KMS-11 (cell line): Measurements from ENCODE around the gene DLG2.

ENCODE experiments used
- H2AFZ ChIP-seq: fragments of 200-600 bp; sonication (generic); 2 replicates; pipeline ENCODE4 v1.6.1; 2016; ENCODE audit warnings: antibody characterized with exemption, mixed run types, low read depth
- H3K27ac ChIP-seq: fragments of 200-600 bp; sonication (generic); 2 replicates; pipeline ENCODE4 v1.6.1; 2016; ENCODE audit warnings: mild to moderate bottlenecking, mixed run types
- H3K27me3 ChIP-seq: fragments of 200-600 bp; sonication (generic); 2 replicates; pipeline ENCODE4 v1.6.1; 2017; ENCODE audit warnings: mild to moderate bottlenecking, low read depth, mixed run types, moderate library complexity; ENCODE audit not compliant: insufficient read depth
- H3K36me3 ChIP-seq: fragments of 200-600 bp; sonication (generic); 2 replicates; pipeline ENCODE4 v1.6.1; 2017; ENCODE audit warnings: mild to moderate bottlenecking, mixed run types; ENCODE audit not compliant: insufficient read depth
- H3K4me1 ChIP-seq: fragments of 200-600 bp; sonication (generic); 2 replicates; pipeline ENCODE4 v1.6.1; 2016; ENCODE audit warnings: mild to moderate bottlenecking, low read depth, mixed run types; ENCODE audit not compliant: poor library complexity, severe bottlenecking
- H3K4me2 ChIP-seq: fragments of 200-600 bp; sonication (generic); 2 replicates; pipeline ENCODE4 v1.7.0; 2016; ENCODE audit warnings: mild to moderate bottlenecking, mixed run types
- H3K4me3 ChIP-seq: fragments of 200-600 bp; sonication (generic); IDR thresholded peaks from 2 replicates; pipeline ENCODE4 v1.6.1; 2017; ENCODE audit warnings: low read depth, low read length, mixed read lengths; ENCODE audit not compliant: insufficient read depth
- H3K79me2 ChIP-seq: fragments of 200-600 bp; sonication (generic); 2 replicates; pipeline ENCODE4 v1.6.1; 2016; ENCODE audit warnings: low read depth, mixed run types; ENCODE audit not compliant: insufficient read depth
- H3K9ac ChIP-seq: fragments of 200-600 bp; sonication (generic); 2 replicates; pipeline ENCODE4 v1.6.1; 2016; ENCODE audit warnings: mild to moderate bottlenecking, mixed run types
- H4K20me1 ChIP-seq: fragments of 200-600 bp; sonication (generic); 2 replicates; pipeline ENCODE4 v1.6.1; 2016; ENCODE audit warnings: mild to moderate bottlenecking, mixed run types; ENCODE audit not compliant: insufficient read depth
- TF ChIP-seq, protein P1 (sequence below): fragments of 200-600 bp; sonication (generic); conservative IDR thresholded peaks from 2 replicates; pipeline ENCODE4 v1.6.1; 2017; ENCODE audit warnings: low read depth, mild to moderate bottlenecking, antibody characterized with exemption, low read length, moderate library complexity, mixed read lengths

DLG2 gene

DNA sequence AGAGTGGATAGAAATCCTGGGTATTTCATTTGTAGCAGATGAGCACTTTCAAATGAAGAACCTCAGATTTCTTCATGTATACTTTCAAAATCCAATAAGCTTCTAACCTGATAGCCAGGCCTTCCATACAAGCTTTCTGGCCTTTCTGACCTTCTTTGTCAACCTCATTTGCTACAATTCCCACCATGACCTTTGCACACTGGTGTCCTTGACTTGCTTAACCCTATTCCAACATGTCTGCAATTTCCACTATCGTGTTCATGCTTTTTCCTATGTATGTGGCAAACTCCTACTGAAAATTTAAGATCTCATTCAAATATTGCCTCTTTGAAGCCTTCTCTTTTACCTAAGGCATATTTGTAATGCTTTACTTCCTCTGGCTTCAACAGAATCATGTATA, 2098.9 kb downstream of the DLG2 start:
- Histone ChIP-seq H3K4me2 (no peak overlapping the region), H3K9ac (no peak overlapping the region), H3K4me1 (no peaks in the 10 kb centered on the region), H3K36me3 (no peaks in the 10 kb centered on the region), H3K4me3 (no peak overlapping the region), H3K27ac (no peak overlapping the region), H2AFZ (no peak overlapping the region), H3K79me2 (no peaks in the 10 kb centered on the region), H3K27me3 (no peaks in the 10 kb centered on the region), H4K20me1 (no peaks in the 10 kb centered on the region)
- TF ChIP-seq, protein P1, sequence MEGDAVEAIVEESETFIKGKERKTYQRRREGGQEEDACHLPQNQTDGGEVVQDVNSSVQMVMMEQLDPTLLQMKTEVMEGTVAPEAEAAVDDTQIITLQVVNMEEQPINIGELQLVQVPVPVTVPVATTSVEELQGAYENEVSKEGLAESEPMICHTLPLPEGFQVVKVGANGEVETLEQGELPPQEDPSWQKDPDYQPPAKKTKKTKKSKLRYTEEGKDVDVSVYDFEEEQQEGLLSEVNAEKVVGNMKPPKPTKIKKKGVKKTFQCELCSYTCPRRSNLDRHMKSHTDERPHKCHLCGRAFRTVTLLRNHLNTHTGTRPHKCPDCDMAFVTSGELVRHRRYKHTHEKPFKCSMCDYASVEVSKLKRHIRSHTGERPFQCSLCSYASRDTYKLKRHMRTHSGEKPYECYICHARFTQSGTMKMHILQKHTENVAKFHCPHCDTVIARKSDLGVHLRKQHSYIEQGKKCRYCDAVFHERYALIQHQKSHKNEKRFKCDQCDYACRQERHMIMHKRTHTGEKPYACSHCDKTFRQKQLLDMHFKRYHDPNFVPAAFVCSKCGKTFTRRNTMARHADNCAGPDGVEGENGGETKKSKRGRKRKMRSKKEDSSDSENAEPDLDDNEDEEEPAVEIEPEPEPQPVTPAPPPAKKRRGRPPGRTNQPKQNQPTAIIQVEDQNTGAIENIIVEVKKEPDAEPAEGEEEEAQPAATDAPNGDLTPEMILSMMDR, result no peak

DNA sequence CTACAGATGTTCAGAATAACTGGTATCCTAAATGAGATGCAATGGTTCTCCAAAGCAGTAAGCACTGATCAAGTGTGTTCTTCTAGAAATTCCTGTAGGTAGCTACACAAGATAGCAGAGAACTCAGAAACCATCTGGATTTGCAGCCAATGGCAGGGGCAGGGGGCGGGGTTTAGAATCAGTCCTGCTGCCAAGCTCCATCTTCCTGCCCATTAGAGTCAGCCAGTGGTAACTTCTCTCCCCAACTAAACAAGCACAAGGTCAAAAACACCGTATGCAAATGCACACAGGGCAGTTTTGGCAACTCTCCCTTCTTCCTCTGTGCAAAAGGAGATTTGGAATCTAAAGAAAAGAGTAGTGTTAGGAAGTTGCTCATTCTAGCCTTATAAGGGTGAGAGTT, 2103.5 kb downstream of the DLG2 start:
- Histone ChIP-seq H3K4me2 (no peak overlapping the region), H3K27me3 (no peaks in the 10 kb centered on the region), H4K20me1 (no peaks in the 10 kb centered on the region), H3K36me3 (no peaks in the 10 kb centered on the region), H2AFZ (no peak overlapping the region), H3K4me3 (no peak overlapping the region), H3K27ac (no peak overlapping the region), H3K4me1 (no peaks in the 10 kb centered on the region), H3K9ac (no peak overlapping the region), H3K79me2 (no peaks in the 10 kb centered on the region)
- TF ChIP-seq, protein P1, result no peak

DNA sequence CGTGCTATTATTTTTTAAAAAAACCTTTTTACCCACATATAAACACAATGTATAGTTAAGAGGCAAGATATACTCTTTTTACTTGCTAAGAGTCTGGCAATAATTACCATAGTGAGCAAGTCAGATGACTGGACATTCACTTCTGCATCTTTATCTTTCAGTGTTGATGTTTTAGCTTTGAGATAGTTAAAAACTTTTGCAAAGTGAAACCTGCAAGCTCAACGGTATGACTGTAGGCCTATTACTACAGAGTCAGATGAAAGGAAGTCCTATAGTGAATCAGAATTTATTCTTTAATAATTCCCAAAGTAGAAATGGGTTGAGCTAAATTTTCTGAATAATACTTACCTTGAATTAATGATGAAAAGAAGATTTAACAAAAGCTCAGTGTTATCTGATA, 2104.2 kb downstream of the DLG2 start:
- Histone ChIP-seq H3K27ac (no peak overlapping the region), H3K9ac (no peak overlapping the region)

DNA sequence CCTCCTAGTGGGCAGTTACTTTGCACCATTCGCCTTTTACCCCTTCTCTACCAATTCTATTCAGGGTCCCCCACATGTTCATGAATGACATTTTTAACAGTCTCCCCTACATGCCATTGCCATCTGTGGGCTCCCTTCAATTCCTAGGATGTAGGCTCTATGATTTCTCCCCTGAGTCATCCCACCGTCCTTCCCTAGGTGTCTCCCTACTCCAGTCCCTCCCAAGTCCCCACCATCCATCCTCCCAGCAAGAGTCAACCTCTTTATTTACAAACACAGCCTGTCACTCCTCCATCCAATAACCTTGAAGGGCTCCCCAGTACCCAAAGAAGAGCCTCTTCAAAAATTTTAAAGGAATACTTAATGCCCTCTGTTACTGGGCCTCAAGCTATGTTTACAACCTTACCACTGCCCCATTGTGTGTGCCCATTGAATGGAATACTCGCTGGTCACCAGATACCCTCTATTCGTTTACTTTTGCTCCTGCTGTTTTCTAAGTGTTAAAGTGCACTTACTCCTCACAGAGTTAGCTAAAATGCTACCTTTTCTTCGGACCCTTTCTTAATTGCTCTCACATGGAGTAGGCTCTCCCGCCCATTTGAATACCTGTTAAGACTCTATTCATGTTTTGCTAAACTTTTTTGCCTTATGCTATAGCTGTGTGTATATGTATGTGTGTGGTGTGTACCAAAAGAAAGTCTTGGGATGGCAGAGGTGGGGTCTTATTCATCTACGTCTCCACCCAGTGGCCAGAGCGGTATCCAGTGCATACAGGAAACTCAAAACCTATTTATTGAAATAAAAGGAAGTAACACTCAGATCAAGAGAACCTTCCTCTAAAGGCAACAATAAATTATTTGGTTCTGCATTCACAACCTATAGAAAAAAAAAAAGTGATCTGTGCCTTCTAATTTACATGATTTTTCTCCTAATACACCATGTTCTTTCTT, 2105.2 kb downstream of the DLG2 start:
- no peaks in the 10 kb centered on the region for H3K79me2 ChIP-seq
- no peak overlapping the region for H3K27ac ChIP-seq
- H3K36me3 ChIP-seq, result no peaks in the 10 kb centered on the region
- H3K4me3 ChIP-seq, result no peak overlapping the region
- H3K27me3 ChIP-seq, result no peaks in the 10 kb centered on the region
- TF ChIP-seq, protein P1, result 0 out of 2 replicates have a peak, but pooled peaks have one; percentile 8
- H3K4me2 ChIP-seq, result no peak overlapping the region
- H4K20me1 ChIP-seq, result no peaks in the 10 kb centered on the region
- H2AFZ ChIP-seq, result no peak overlapping the region
- H3K4me1 ChIP-seq, result no peaks in the 10 kb centered on the region
- no peak overlapping the region for H3K9ac ChIP-seq

More for the DNA sequence above, 2104.2 kb downstream of the DLG2 start:
- no peaks in the 10 kb centered on the region for H3K27me3 ChIP-seq
- H3K4me1 ChIP-seq, result no peaks in the 10 kb centered on the region
- H3K36me3 ChIP-seq, result no peaks in the 10 kb centered on the region
- H3K4me3 ChIP-seq, result no peak overlapping the region
- TF ChIP-seq, protein P1, result no peak
- no peak overlapping the region for H2AFZ ChIP-seq
- H4K20me1 ChIP-seq, result no peaks in the 10 kb centered on the region
- no peaks in the 10 kb centered on the region for H3K79me2 ChIP-seq
- H3K4me2 ChIP-seq, result no peak overlapping the region
